ENCODE results near the gene SMIM34. TPM values are rescaled to one million over a fixed set of nuclear protein-coding genes. Genes with fewer than 3 reads are reported as not detected.
"Not testable (repeated sequence)": the region's sequence is repeated elsewhere in the genome, so short reads cannot be mapped to it uniquely, and the experiment has no call there.

SMIM34 gene, protein sequence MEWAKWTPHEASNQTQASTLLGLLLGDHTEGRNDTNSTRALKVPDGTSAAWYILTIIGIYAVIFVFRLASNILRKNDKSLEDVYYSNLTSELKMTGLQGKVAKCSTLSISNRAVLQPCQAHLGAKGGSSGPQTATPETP
- total RNA-seq (not detected), polyA plus RNA-seq (not detected), total RNA-seq (not detected)

DNA sequence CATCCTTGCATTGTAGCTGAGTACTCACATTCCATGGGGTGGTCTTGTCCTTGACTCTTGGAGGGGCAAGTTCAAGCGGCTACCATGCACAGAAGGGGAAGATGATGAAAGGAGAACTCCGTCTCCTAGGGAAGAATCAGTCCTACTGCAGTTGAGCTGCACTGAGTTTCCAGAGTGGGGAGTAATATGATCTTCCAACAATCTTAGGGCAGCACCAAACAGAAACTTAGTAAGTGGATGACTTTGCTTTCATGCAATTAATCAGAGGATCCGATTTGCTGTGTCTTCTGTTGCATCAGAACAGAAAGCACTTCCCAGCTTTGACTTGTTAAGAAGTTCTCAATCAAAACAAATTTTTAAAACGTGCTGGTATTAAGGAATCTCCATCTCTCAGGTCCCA, at the start of gene SMIM34:
TSS of gene SMIM34 (minus strand) at position 147 of the 400 bp plus-strand sequence. CDS start at position 35, 112 bp downstream.
- H3K4me1 ChIP-seq (ENCODE audit: control insufficient read depth in 2 of 2, insufficient read depth in 2 of 2, low read length in 2 of 2); H3K36me3 ChIP-seq (ENCODE audit: control insufficient read depth in 2 of 3, insufficient read depth in 3 of 3, low read length in 3 of 3); ATAC-seq; DNase-seq; POLR2A ChIA-PET; intact Hi-C loops (cut with micrococcal nuclease); H3K27me3 Mint-ChIP-seq; H3K4me3 Mint-ChIP-seq; H3K4me1 Mint-ChIP-seq; H3K4me3 ChIP-seq (ENCODE audit: low read length); H3K27ac Mint-ChIP-seq; H3K9me3 Mint-ChIP-seq; H3K27ac ChIP-seq (ENCODE audit: low read depth, low read length); H3K27me3 ChIP-seq (ENCODE audit: control insufficient read depth in 2 of 2, insufficient read depth in 2 of 2, low read length in 2 of 2); H3K36me3 Mint-ChIP-seq; H3K9me3 ChIP-seq (ENCODE audit: control insufficient read depth in 2 of 3, low read length in 3 of 3); CTCF ChIA-PET: not testable (repeated sequence)

DNA sequence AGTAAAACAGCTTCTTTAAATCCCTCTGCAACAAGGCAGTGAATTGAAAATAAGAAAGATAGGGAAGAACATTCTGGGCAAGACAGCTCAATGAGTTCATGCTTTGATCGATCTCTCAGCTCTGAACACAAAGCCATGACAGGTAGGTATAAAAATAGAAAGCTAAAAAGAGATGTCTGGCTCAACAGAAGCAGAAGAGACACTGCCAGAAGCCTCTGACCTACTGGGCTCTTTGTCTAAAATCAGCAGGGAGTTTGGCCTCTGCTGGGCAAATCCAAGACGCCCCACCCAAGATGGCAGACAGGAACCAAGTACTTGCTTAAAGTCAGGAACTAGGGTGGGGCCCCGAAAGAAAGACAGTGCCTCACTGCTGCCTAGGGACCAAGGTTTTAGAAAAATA, 43.6 kb upstream of the SMIM34 start:
- H3K36me3 Mint-ChIP-seq; H3K27me3 Mint-ChIP-seq; H3K4me3 Mint-ChIP-seq; H3K27me3 ChIP-seq (ENCODE audit: control insufficient read depth in 2 of 2, insufficient read depth in 2 of 2, low read length in 2 of 2); H3K9me3 Mint-ChIP-seq; DNase-seq; H3K4me1 ChIP-seq (ENCODE audit: control insufficient read depth in 2 of 2, insufficient read depth in 2 of 2, low read length in 2 of 2); H3K9me3 ChIP-seq (ENCODE audit: control insufficient read depth in 2 of 3, low read length in 3 of 3); CTCF ChIA-PET; ATAC-seq; H3K36me3 ChIP-seq (ENCODE audit: control insufficient read depth in 2 of 3, insufficient read depth in 3 of 3, low read length in 3 of 3); intact Hi-C loops (cut with micrococcal nuclease); H3K4me1 Mint-ChIP-seq; H3K27ac Mint-ChIP-seq; H3K27ac ChIP-seq (ENCODE audit: low read depth, low read length); H3K4me3 ChIP-seq (ENCODE audit: low read length); POLR2A ChIA-PET: not testable (repeated sequence)

DNA sequence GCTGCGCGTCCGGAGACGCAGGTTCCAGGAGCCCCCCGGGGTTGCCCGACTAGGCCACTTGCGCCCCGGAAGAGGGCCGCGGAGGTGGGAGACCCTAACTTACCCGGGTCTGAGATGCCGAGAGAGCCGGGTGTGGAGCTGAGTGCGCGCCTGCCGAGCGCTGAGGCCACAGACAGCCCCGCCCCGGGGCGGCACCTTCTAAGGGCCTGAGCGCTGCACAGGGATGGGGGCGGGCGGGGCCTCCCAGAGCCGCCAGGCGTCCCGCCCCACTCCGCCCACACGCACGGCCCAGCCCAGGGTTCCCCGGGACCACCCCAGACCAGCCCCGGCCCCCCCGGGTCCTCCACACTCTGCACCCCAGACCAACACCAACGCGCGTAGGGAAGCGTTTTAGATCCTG, 35.7 kb upstream of the SMIM34 start:
- H3K27ac Mint-ChIP-seq; H3K36me3 Mint-ChIP-seq; H3K4me3 ChIP-seq (ENCODE audit: low read length); H3K27me3 ChIP-seq (ENCODE audit: control insufficient read depth in 2 of 2, insufficient read depth in 2 of 2, low read length in 2 of 2); H3K27me3 Mint-ChIP-seq; ATAC-seq; H3K4me1 Mint-ChIP-seq; H3K27ac ChIP-seq (ENCODE audit: low read depth, low read length); intact Hi-C loops (cut with micrococcal nuclease); H3K9me3 Mint-ChIP-seq; CTCF ChIA-PET; H3K9me3 ChIP-seq (ENCODE audit: control insufficient read depth in 2 of 3, low read length in 3 of 3); POLR2A ChIA-PET; DNase-seq; H3K4me3 Mint-ChIP-seq; H3K4me1 ChIP-seq (ENCODE audit: control insufficient read depth in 2 of 2, insufficient read depth in 2 of 2, low read length in 2 of 2); H3K36me3 ChIP-seq (ENCODE audit: control insufficient read depth in 2 of 3, insufficient read depth in 3 of 3, low read length in 3 of 3): not testable (repeated sequence)

DNA sequence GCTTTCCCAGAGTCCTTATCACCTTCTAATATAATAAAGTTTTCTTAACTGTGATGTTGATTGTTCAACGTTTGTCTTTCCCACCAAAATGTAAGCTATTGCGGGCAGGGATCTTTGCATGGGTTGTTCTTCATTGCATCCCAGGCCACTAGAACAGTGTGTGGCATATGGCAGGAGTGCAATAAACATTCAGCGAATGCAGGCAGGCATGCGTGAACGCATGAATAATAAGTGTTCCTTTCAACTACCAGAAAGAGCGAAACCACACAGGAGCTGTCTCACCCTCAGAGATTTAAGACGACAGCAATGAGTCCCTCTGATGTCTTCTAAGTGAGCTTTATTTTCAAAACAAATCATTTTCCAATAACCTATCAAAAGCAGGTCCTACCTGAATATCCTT, 34.5 kb upstream of the SMIM34 start:
- not testable (repeated sequence) for ATAC-seq

DNA sequence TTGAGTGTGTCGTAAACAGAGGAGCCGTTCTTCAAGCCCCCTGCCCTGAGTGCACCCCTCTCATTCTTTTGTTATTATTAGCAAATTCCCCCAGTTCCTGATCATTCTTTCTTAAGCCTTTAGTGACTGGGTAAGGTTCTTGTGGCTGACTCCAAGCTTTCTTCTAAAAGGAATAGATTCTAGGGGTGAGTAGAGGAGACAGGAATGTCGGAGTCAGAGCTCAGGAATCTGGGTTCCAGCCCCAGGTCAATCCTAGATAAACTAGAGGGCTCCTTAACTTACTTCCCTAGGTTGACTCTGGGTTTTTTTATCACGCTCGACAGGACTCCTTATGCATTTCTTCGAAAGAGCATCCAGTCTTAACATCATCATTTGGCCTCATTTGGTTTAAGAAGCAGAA, 32.4 kb upstream of the SMIM34 start:
- H3K27me3 ChIP-seq (ENCODE audit: control insufficient read depth in 2 of 2, insufficient read depth in 2 of 2, low read length in 2 of 2); CTCF ChIA-PET; H3K4me1 ChIP-seq (ENCODE audit: control insufficient read depth in 2 of 2, insufficient read depth in 2 of 2, low read length in 2 of 2); H3K36me3 Mint-ChIP-seq; H3K9me3 Mint-ChIP-seq; H3K4me3 ChIP-seq (ENCODE audit: low read length); H3K4me3 Mint-ChIP-seq; POLR2A ChIA-PET; H3K27ac Mint-ChIP-seq; DNase-seq; ATAC-seq; intact Hi-C loops (cut with micrococcal nuclease); H3K36me3 ChIP-seq (ENCODE audit: control insufficient read depth in 2 of 3, insufficient read depth in 3 of 3, low read length in 3 of 3); H3K9me3 ChIP-seq (ENCODE audit: control insufficient read depth in 2 of 3, low read length in 3 of 3); H3K4me1 Mint-ChIP-seq; H3K27me3 Mint-ChIP-seq; H3K27ac ChIP-seq (ENCODE audit: low read depth, low read length): not testable (repeated sequence)

More for the DNA sequence above, 34.5 kb upstream of the SMIM34 start:
- H3K27me3 ChIP-seq (ENCODE audit: control insufficient read depth in 2 of 2, insufficient read depth in 2 of 2, low read length in 2 of 2); H3K27me3 Mint-ChIP-seq; H3K27ac Mint-ChIP-seq; DNase-seq; H3K36me3 Mint-ChIP-seq; POLR2A ChIA-PET; H3K4me1 Mint-ChIP-seq; intact Hi-C loops (cut with micrococcal nuclease); H3K27ac ChIP-seq (ENCODE audit: low read depth, low read length); CTCF ChIA-PET; H3K36me3 ChIP-seq (ENCODE audit: control insufficient read depth in 2 of 3, insufficient read depth in 3 of 3, low read length in 3 of 3); H3K9me3 ChIP-seq (ENCODE audit: control insufficient read depth in 2 of 3, low read length in 3 of 3); H3K9me3 Mint-ChIP-seq; H3K4me1 ChIP-seq (ENCODE audit: control insufficient read depth in 2 of 2, insufficient read depth in 2 of 2, low read length in 2 of 2); H3K4me3 ChIP-seq (ENCODE audit: low read length); H3K4me3 Mint-ChIP-seq: not testable (repeated sequence)

DNA sequence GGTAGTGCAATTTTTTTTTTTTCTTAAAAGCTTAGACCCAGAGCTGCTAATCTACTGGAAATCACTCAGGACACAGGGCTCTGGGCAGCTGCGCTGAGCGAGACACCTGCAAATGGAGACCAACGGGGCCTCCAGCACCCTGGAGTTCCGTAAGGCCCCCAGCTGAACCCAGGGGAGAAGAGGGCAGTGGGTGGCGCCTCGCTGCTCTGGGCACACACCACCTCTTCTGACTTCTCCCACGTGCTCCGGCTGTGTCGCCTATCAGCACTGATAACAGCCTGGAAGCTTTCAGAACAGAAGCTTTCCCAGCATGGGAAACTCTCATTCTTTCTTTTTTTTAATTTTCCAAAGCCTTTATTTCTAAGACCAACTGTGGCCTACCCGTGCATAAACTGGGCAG, 31.9 kb upstream of the SMIM34 start:
- CTCF ChIA-PET; H3K4me3 ChIP-seq (ENCODE audit: low read length); H3K27ac Mint-ChIP-seq; intact Hi-C loops (cut with micrococcal nuclease); DNase-seq; ATAC-seq; H3K4me3 Mint-ChIP-seq; H3K36me3 ChIP-seq (ENCODE audit: control insufficient read depth in 2 of 3, insufficient read depth in 3 of 3, low read length in 3 of 3); H3K9me3 ChIP-seq (ENCODE audit: control insufficient read depth in 2 of 3, low read length in 3 of 3); H3K9me3 Mint-ChIP-seq; H3K27ac ChIP-seq (ENCODE audit: low read depth, low read length); H3K27me3 Mint-ChIP-seq; H3K4me1 ChIP-seq (ENCODE audit: control insufficient read depth in 2 of 2, insufficient read depth in 2 of 2, low read length in 2 of 2); H3K27me3 ChIP-seq (ENCODE audit: control insufficient read depth in 2 of 2, insufficient read depth in 2 of 2, low read length in 2 of 2); H3K4me1 Mint-ChIP-seq; H3K36me3 Mint-ChIP-seq; POLR2A ChIA-PET: not testable (repeated sequence)

DNA sequence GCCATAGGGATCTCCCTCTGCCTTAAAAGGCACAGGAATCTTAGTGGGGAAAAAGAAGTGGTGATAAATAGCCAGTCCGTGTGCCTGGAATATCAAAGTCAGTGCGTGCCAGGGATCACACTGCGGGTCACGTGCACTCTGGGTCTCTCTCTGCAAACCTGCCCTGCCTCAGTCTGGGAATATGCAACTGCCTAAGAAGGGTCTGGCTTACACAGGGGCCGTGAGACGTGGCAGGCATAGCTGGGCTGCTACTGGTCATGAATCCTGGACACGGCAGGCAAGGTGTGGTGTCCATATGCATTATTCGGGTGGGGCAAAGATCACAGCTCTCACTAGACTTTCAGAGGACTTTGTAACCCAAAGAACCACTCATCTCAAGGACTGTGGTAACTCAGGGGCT, 23.3 kb upstream of the SMIM34 start:
- H3K9me3 ChIP-seq (ENCODE audit: control insufficient read depth in 2 of 3, low read length in 3 of 3); H3K4me1 Mint-ChIP-seq; H3K36me3 Mint-ChIP-seq; H3K27ac ChIP-seq (ENCODE audit: low read depth, low read length); ATAC-seq; intact Hi-C loops (cut with micrococcal nuclease); CTCF ChIA-PET; POLR2A ChIA-PET; H3K4me1 ChIP-seq (ENCODE audit: control insufficient read depth in 2 of 2, insufficient read depth in 2 of 2, low read length in 2 of 2); H3K9me3 Mint-ChIP-seq; DNase-seq; H3K4me3 Mint-ChIP-seq; H3K36me3 ChIP-seq (ENCODE audit: control insufficient read depth in 2 of 3, insufficient read depth in 3 of 3, low read length in 3 of 3); H3K27me3 Mint-ChIP-seq; H3K4me3 ChIP-seq (ENCODE audit: low read length); H3K27me3 ChIP-seq (ENCODE audit: control insufficient read depth in 2 of 2, insufficient read depth in 2 of 2, low read length in 2 of 2); H3K27ac Mint-ChIP-seq: not testable (repeated sequence)

Data from naive thymus-derived CD4-positive, alpha-beta T cell (primary cell).